Measurements from ENCODE around the gene USH2A. TPM values are rescaled to one million over a fixed set of nuclear protein-coding genes. Genes with fewer than 3 reads are reported as not detected.

Gene USH2A
- total RNA-seq, 1 experiment from 2014 or later = not detected

GRCh38 chr1:215833941-215834729, 589.1 kb downstream of the USH2A start:
- no peaks in the 10 kb centered on the region for H3K27me3 ChIP-seq (ENCODE audit: insufficient read depth, low read length)
- H3K4me2 ChIP-seq (ENCODE audit: low read length) = no peak overlapping the region
- POLR2A ChIA-PET = no interaction called here
- H3K79me2 ChIP-seq (ENCODE audit: insufficient read depth, low read length) = no peaks in the 10 kb centered on the region
- H3K27ac ChIP-seq (ENCODE audit: low read depth, low read length) = no peak overlapping the region
- H3K9ac ChIP-seq (ENCODE audit: low read length) = no peak overlapping the region
- H3K4me1 ChIP-seq (ENCODE audit: control insufficient read depth in 1 of 2, insufficient read depth in 2 of 2, low read length in 2 of 2) = no peaks in the 10 kb centered on the region
- TF ChIP-seq POLR2A (IDR thresholded peaks at IDR 0.05; ENCODE audit: borderline replicate concordance, extremely low read depth, insufficient read depth, insufficient read length) (no peak), POLR2AphosphoS5 (IDR thresholded peaks at IDR 0.05; ENCODE audit: low read depth, low read length) (no peak), FOSL1 (IDR thresholded peaks at IDR 0.05; ENCODE audit: low read depth) (no peak)
- H3K9me3 ChIP-seq (ENCODE audit: control insufficient read depth in 1 of 2, insufficient read depth in 1 of 2, low read depth in 1 of 2, low read length in 2 of 2) = no peaks in the 10 kb centered on the region
- H3K36me3 ChIP-seq (ENCODE audit: control insufficient read depth in 1 of 2, insufficient read depth in 2 of 2, low read length in 2 of 2) = no peaks in the 10 kb centered on the region
- no peak overlapping the region for H3K4me3 ChIP-seq (replicated peaks in 1 of 2; ENCODE audit: low read depth in 1 of 2, low read length in 2 of 2)
- no TSS peak for BruUV-seq (replicated peaks)
- no peaks in the 10 kb centered on the region for H3K9me2 ChIP-seq (ENCODE audit: insufficient read depth)
- CTCF ChIA-PET = no interaction called here
- H2AFZ ChIP-seq (ENCODE audit: low read depth, low read length, poor library complexity, severe bottlenecking) = no peak overlapping the region
- DNase-seq (ENCODE audit: low read depth, low spot score) (no peak), ATAC-seq (no peak)
- intact Hi-C loops (cut with micrococcal nuclease) = loop anchor here (5.0 kb wide), 1 partner anchor 103 kb away; no protein-coding TSS in a partner anchor
- RAD21 ChIA-PET (ENCODE audit: low non-redundant PET in 1 of 2, low total read pairs in 2 of 2, uncharacterized antibody in 2 of 2, unreplicated experiment in 2 of 2) = no interaction called here
- no peaks in the 10 kb centered on the region; the same call in 1 of the 2 replicates for H4K20me1 ChIP-seq (ENCODE audit: insufficient read depth)

- TF ChIP-seq SIN3A (IDR thresholded peaks at IDR 0.05; ENCODE audit: low read depth) (no peak), RAD21 (IDR thresholded peaks at IDR 0.05; ENCODE audit: low read depth) (no peak), CBX3 (IDR thresholded peaks at IDR 0.05; ENCODE audit: low read depth) (no peak), MAX (IDR thresholded peaks at IDR 0.05) (no peak), JUND (IDR thresholded peaks at IDR 0.05) (no peak), POLR2AphosphoS5 (IDR thresholded peaks at IDR 0.05; ENCODE audit: low read depth, low read length) (no peak), ZBTB33 (IDR thresholded peaks at IDR 0.05; ENCODE audit: extremely low read depth, insufficient replicate concordance, low read length) (no peak), CEBPB (IDR thresholded peaks at IDR 0.05; ENCODE audit: low read depth) (no peak)
- intact Hi-C loops (cut with micrococcal nuclease) = loop anchor here (5.0 kb wide), 1 partner anchor 107 kb away; no protein-coding TSS in a partner anchor
- Histone ChIP-seq H3K9ac (ENCODE audit: low read length) (no peak overlapping the region), H3K79me2 (ENCODE audit: insufficient read depth, low read length) (no peaks in the 10 kb centered on the region), H3K27ac (ENCODE audit: low read depth, low read length) (no peak overlapping the region), H3K36me3 (ENCODE audit: control insufficient read depth in 1 of 2, insufficient read depth in 2 of 2, low read length in 2 of 2) (no peaks in the 10 kb centered on the region), H3K4me3 (replicated peaks in 1 of 2; ENCODE audit: low read depth in 1 of 2, low read length in 2 of 2) (no peak overlapping the region), H3K4me1 (ENCODE audit: control insufficient read depth in 1 of 2, insufficient read depth in 2 of 2, low read length in 2 of 2) (no peaks in the 10 kb centered on the region), H2AFZ (ENCODE audit: low read depth, low read length, poor library complexity, severe bottlenecking) (no peak overlapping the region), H3K4me2 (ENCODE audit: low read length) (no peak overlapping the region), H3K27me3 (ENCODE audit: insufficient read depth, low read length) (no peaks in the 10 kb centered on the region), H4K20me1 (ENCODE audit: insufficient read depth) (no peaks in the 10 kb centered on the region; the same call in 1 of the 2 replicates), H3K9me2 (ENCODE audit: insufficient read depth) (no peaks in the 10 kb centered on the region), H3K9me3 (ENCODE audit: control insufficient read depth in 1 of 2, insufficient read depth in 1 of 2, low read depth in 1 of 2, low read length in 2 of 2) (no peaks in the 10 kb centered on the region)
- no TSS peak for BruUV-seq (replicated peaks)
- CTCF ChIA-PET = no interaction called here
- ATAC-seq = no peak
- DNase-seq (ENCODE audit: low read depth, low spot score) = no peak
- POLR2A ChIA-PET = no interaction called here
- RAD21 ChIA-PET (ENCODE audit: low non-redundant PET in 1 of 2, low total read pairs in 2 of 2, uncharacterized antibody in 2 of 2, unreplicated experiment in 2 of 2) = no interaction called here
Measured at GRCh38 chr1:215830226-215830810, 592.9 kb downstream of the USH2A start.

Data from HCT116 (cell line).